VCaP (cell line): ENCODE measurements around the gene SUSD2.
"Not testable (repeated sequence)": the region's sequence is repeated elsewhere in the genome, so short reads cannot be mapped to it uniquely, and the experiment has no call there.

ENCODE experiments used
- H3K27ac ChIP-seq: fragments of 450-650 bp; 2 replicates; pipeline ENCODE4 v1.5.1; 2017
- CTCF ChIP-seq: fragments of 450-650 bp; conservative IDR thresholded peaks from 2 replicates; pipeline ENCODE4 v1.5.1; 2017; ENCODE audit warnings: mild to moderate bottlenecking, moderate library complexity

Gene SUSD2

GRCh38 chr22:24181088-24181995, at the start of gene SUSD2:
Gene SUSD2 (plus strand): TSS chr22:24181487. CDS start chr22:24181520, 33 bp downstream.
- TF ChIP-seq CTCF, result no peak
- peak within 1 kb of the TSS; percentile 19; the same call in 1 of the 2 replicates for H3K27ac ChIP-seq

- 0 out of 2 replicates have a peak, but pooled peaks have one; percentile 27 for TF ChIP-seq CTCF
- H3K27ac ChIP-seq, result no peak overlapping the region
These were observed 47.9 kb upstream of the SUSD2 start for GRCh38 chr22:24133187-24133965.

- H3K27ac ChIP-seq, result no peak overlapping the region
- TF ChIP-seq CTCF, result no peak
These were observed 47.0 kb upstream of the SUSD2 start for GRCh38 chr22:24134090-24134846.

GRCh38 chr22:24136533-24136932, 44.8 kb upstream of the SUSD2 start:
- H3K27ac ChIP-seq, result not testable (repeated sequence)

GRCh38 chr22:24137595-24137994, 43.7 kb upstream of the SUSD2 start:
- H3K27ac ChIP-seq, result peak overlapping the region; percentile 9; the same call in 1 of the 2 replicates
- TF ChIP-seq CTCF, result no peak

- no peak for TF ChIP-seq CTCF
- no peak overlapping the region for H3K27ac ChIP-seq
These were observed 42.5 kb upstream of the SUSD2 start for GRCh38 chr22:24138649-24139420.

- no peak for TF ChIP-seq CTCF
- H3K27ac ChIP-seq, result no peak overlapping the region
These were observed 40.9 kb upstream of the SUSD2 start for GRCh38 chr22:24140357-24140756.
